Measurements from ENCODE around the gene ZNF865.

Gene ZNF865

GRCh38 chr19:55588738-55589137, 16.7 kb upstream of the ZNF865 start:
- DNase-seq, result no peak

GRCh38 chr19:55590109-55590508, 15.3 kb upstream of the ZNF865 start:
- DNase-seq, result no peak

DNA sequence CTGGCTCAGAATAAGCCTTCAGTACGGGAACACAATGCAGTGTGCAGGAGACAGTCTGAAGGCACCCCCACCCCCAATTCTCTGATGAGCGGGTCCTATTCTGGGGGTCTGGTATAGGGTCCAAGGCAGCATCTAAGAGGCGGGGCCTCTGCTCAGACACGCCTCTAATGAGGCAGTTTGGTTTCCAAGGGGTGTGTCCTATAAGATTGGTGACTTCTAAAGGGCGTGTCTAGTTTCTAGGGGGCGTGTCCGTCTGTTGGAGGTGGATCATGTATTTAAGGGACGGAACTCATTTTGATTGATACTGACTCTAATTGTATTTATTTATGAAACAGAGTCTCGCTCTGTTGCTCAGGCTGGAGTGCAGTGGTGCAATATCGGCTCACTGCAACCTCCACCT, 14.8 kb upstream of the ZNF865 start:
- DNase-seq, result no peak

DNA sequence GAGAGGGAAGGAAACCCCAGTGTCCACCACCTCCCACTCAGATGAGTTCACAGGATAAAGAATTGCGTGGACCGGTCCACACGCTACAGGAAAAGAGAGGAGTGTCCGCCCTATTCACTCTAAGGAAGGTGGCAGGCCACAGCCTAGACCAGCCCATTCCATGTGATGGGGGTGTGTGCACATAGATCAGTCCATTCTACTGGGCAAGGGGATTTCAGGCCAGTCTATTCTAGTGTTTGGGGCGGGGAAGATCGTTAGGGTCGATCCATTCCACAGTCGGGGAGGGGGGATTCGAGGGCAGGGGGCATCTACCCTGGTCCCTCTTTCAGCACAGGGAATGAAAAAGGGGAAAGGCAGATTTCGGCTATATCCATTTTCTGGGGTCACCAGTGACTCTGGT, 13.9 kb upstream of the ZNF865 start:
- no peak for DNase-seq

- DNase-seq, result no peak
Measured at GRCh38 chr19:55592391-55593090, 12.9 kb upstream of the ZNF865 start.

DNA sequence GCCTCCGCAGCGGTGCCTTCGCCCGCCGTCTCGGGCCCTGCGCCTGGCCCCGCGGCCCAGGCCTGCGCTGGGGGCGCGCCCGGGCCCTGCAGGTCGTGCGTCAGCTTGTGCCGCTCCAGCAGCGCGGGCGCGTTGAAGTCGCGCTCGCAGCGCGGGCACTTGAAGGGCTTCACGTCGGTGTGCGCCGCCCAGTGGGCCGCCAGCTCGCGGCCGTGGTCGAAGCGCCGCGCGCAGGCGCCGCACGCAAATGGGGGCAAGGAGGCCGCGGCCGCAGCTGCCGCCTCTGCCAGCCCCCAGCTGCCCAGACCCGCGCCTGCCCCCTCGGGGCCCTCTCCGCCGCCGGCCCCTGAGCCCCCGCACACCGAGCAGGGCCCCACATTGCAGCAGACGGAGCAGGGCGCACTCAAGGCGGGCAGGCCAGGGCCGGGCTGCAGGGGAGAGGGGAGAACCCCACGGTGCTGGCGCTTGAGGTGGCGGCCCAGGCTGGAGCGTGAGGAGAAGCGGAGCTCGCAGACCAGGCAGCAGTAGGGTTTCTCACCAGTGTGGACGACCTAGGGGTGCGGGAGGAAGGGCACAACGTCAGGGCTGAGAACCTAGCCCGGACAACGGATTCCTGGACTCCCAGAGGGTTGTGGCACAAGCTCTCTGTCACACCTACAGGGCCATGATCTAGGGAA, 12.2 kb upstream of the ZNF865 start:
- DNase-seq, result no peak

DNA sequence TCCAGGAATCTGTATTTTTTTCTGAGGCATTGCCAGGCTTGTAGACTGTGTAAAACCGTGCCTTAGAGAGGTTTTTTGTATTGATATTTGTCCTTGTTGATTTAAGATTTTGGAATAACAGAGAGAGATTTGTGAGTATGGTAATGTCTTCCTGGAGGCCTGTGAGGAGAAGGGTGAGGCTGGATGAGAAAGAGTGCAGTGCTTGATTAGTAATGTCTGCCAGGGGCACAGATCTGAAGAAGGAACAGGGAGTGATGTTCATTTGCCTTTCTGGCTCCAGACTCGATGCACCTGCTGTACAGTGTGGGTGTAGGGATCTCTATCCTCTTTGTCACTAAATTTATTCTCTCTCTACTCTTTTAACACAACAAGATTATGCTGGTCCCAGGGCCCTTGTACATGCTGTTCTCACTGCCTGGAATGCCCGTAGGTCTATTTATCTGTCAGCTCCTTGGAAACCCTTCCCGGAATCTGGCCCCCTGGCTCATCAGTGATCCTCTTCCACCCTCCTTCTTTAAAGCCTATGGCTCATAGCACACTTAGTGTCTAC, 10.4 kb upstream of the ZNF865 start:
- DNase-seq, result no peak

DNA sequence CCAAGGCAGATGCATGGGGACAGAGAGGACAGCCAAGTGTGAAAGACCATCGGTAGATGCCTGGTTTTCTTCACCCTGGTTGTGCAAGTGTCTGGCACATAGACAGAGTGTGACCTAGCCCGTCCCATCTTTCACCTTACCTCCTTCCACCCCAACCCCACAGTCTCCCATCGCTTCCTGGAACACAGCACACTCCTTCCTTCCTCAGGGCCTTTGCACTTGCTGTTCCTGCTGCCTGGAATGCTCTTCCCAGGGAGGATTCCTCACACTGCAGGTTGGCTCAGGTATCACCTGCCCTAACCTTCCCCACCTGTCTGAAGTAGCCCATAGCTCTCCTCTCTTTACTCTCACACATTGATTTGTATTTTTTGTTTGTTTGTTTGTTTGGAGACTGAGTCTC, 9.1 kb upstream of the ZNF865 start:
- DNase-seq, result no peak

GRCh38 chr19:55597501-55597921, 7.9 kb upstream of the ZNF865 start:
- no peak for DNase-seq

GRCh38 chr19:55598034-55598433, 7.4 kb upstream of the ZNF865 start:
- no peak for DNase-seq

GRCh38 chr19:55598719-55599467, 6.6 kb upstream of the ZNF865 start:
- DNase-seq, result peak; percentile 99

GRCh38 chr19:55599468-55599841, 6.0 kb upstream of the ZNF865 start, which contains the start of gene FIZ1:
FIZ1 (minus strand) TSS chr19:55599517; CDS start chr19:55597865, 1,652 bp downstream.
- peak; percentile 100 for DNase-seq

- peak; percentile 100 for DNase-seq
Measured at GRCh38 chr19:55599842-55600661, 5.4 kb upstream of the ZNF865 start, which contains the start of gene ZNF524. ZNF524 (plus strand) TSS chr19:55600288; CDS start chr19:55602113, 1,825 bp downstream.

DNA sequence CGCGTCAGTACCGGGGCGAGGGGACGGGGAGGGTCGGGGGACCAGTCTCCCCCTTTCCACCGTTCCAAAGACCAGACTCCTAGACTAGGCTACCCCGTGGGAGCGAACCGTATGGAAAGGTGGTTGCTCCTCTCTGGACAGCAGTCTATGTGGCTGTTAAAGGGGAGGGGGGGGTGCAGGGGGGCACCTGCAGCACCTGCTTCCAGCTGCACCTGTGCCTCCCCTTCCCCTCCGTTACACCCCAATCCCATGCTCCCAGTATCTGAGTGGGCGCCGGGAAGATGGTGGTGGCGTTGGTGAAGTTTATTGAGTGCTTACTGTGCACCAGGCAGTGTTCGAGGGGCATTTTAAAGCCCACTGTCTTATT, 4.8 kb upstream of the ZNF865 start:
- DNase-seq, result no peak

- no peak for DNase-seq
Measured at GRCh38 chr19:55601084-55601483, 4.4 kb upstream of the ZNF865 start.

DNA sequence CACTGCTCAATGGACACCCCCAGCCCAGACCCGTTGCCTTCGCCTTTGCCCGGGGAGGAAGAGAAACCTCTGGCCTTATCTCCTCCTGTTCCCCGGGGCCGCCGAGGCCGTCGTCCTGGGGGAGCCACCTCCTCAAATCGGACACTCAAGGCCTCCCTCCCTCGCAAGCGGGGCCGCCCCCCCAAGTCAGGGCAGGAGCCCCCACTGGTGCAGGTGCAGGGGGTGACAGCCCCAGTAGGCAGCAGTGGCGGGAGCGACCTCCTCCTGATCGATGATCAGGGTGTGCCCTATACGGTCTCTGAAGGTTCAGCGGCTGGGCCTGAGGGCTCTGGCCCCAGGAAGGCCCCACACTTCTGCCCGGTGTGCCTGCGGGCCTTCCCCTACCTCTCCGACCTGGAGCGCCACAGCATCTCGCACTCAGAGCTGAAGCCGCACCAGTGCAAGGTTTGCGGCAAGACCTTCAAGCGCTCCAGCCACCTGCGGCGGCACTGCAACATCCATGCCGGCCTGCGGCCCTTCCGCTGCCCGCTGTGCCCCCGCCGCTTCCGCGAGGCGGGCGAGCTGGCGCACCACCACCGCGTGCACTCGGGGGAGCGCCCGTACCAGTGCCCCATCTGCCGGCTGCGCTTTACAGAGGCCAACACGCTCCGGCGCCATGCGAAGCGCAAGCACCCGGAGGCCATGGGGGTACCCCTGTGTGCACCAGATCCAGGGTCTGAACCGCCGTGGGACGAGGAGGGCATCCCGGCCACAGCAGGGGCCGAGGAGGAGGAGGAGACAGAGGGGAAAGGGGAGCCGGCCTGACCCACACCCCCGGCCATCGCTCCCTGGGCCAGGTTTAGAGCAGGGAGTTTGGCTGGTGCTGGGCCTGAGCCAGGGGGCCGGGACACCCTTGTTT, 3.1 kb upstream of the ZNF865 start:
- no peak for DNase-seq

DNA sequence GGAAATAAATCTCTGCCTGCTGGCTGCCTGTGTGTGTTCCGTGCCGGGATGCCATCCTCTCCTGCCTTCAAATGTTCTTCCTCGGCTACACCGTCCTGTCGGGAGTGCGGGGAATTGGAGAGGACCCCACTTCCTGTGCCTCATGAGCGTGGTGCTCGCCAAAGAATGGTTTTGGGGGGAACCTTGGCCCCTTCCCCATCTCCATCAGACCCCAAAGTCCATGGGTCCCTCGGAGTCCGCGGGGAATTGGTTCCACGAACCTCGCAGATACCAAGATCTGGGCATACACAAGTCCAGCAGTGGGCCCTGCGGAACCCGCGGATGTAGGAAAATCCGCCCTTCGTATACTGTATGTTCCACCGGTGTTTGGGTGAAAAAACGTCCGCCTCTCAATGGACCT, 2.3 kb upstream of the ZNF865 start:
- no peak for DNase-seq

GRCh38 chr19:55603581-55604292, 1.7 kb upstream of the ZNF865 start:
- no peak for DNase-seq

DNA sequence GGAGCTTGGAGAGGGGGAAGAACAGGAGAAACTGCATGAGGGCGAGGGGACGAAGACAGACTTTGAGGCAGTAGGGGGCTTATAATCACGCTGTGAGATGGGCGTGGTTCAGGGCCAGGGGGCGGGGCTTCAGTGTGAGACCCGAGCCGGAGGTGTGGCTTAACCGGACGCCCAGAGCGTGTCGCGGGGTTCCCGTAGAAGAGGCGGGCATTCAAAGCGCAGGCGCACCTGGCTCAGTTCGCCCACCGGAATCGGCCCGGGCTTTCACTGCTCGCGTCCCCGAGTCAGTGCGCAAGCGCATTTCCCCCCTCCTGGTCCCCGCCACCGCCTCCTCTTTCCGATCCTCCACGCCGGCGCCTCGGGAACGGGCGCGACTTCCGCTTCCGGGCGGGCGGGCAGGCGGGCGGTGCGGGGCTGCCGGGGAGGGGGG, 225 bp upstream of the ZNF865 start:
- DNase-seq, result peak; percentile 96

DNA sequence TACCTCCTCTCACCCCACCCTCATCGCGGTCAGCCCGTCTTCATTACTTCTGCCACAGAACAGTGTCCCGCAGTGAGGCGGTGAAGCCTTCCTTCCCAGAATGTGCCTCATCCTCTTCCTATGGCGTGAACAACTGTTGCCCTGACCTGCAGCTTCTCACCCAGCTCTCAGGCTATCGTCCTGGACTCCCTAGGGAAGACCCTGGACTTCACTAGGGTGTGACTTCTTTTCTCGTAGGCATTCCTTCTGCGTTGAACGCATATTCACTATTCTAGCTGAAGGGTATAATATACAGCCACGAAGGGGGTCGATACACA, 982 bp downstream of the ZNF865 start:
- no peak for DNase-seq

DNA sequence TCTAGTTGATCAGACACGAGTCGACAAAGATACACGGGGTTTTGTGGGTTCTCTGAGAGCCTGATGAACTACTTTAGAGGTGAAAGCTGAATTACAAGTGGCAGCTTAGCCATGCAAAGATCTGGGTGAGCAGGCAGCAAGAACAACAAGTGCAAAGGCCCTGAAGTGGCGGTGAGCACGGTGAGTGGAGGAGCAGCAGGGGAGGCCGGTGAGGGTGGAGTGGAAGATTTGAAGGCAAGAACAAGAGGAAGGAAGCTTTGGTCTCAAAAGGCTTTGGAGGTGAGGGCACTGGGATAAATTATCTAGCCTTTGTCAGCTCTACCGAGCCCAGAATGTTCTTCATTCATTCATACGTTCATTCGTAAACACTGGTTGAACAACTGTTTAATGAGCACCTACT, 1.4 kb downstream of the ZNF865 start:
- no peak for DNase-seq

Data from retina (tissue), 1 donor.